ENCODE measurements around the gene MACC1.
"Not testable (repeated sequence)": the region's sequence is repeated elsewhere in the genome, so short reads cannot be mapped to it uniquely, and the experiment has no call there.

The MACC1 gene

GRCh38 chr7:20229646-20230500, 12.7 kb upstream of the MACC1 start:
- DNase-seq: no peak

- no peak for DNase-seq
These were observed 11.9 kb upstream of the MACC1 start for GRCh38 chr7:20229081-20229480.

- DNase-seq: no peak
These were observed 11.5 kb upstream of the MACC1 start for GRCh38 chr7:20228654-20229053.

- DNase-seq: no peak
These were observed 10.2 kb upstream of the MACC1 start for GRCh38 chr7:20227291-20227795.

- DNase-seq: no peak
These were observed 9.7 kb upstream of the MACC1 start for GRCh38 chr7:20226860-20227259.

GRCh38 chr7:20225384-20225783, 8.2 kb upstream of the MACC1 start:
- DNase-seq: no peak

- DNase-seq: no peak
These were observed 6.8 kb upstream of the MACC1 start for GRCh38 chr7:20224025-20224424.

GRCh38 chr7:20223356-20223755, 6.2 kb upstream of the MACC1 start:
- no peak for DNase-seq

- DNase-seq: no peak
These were observed 5.1 kb upstream of the MACC1 start for GRCh38 chr7:20222219-20222828.

- no peak for DNase-seq
These were observed 3.9 kb upstream of the MACC1 start for GRCh38 chr7:20220921-20221547.

- DNase-seq: no peak
These were observed 3.1 kb upstream of the MACC1 start for GRCh38 chr7:20220293-20220761.

GRCh38 chr7:20219446-20220292, 2.5 kb upstream of the MACC1 start:
- DNase-seq: peak; percentile 69

- no peak for DNase-seq
These were observed 1.9 kb upstream of the MACC1 start for GRCh38 chr7:20219062-20219445.

GRCh38 chr7:20218279-20218678, 1.1 kb upstream of the MACC1 start:
- DNase-seq: no peak

GRCh38 chr7:20216406-20217036, 663 bp downstream of the MACC1 start:
- no peak for DNase-seq

GRCh38 chr7:20214921-20215669, 2.1 kb downstream of the MACC1 start:
- DNase-seq: no peak

GRCh38 chr7:20214132-20214531, 3.1 kb downstream of the MACC1 start:
- DNase-seq: no peak

- no peak for DNase-seq
These were observed 3.8 kb downstream of the MACC1 start for GRCh38 chr7:20213378-20213777.

- DNase-seq: no peak
These were observed 5.8 kb downstream of the MACC1 start for GRCh38 chr7:20211376-20211775.

- DNase-seq: no peak
These were observed 8.4 kb downstream of the MACC1 start for GRCh38 chr7:20208651-20209307.

- DNase-seq: not testable (repeated sequence)
These were observed 9.4 kb downstream of the MACC1 start for GRCh38 chr7:20207811-20208210.
